Astrocyte (in vitro differentiated cells and primary cell): ENCODE measurements around the gene POU6F2. TPM values are rescaled to one million over a fixed set of nuclear protein-coding genes. Genes with fewer than 3 reads are reported as not detected.

ENCODE experiments used
- DNase-seq: peaks from one replicate; pipeline ENCODE4 v3.0.0-alpha.2; 2010; ENCODE audit warnings: low read depth
- FAIRE-seq: peaks from 2 replicates; lab custom pipeline; 2011; peaks lifted over from hg19 to GRCh38; lab: Jason Lieb, UNC
- H2AFZ ChIP-seq: 2 replicates; pipeline ENCODE4 v1.6.0; 2012; ENCODE audit warnings: low read depth, low read length, inconsistent platforms
- H3K27ac ChIP-seq: 2 replicates; pipeline ENCODE4 v1.5.1; 2011; ENCODE audit warnings: low read depth, low read length, inconsistent platforms
- H3K27me3 ChIP-seq: 2 replicates; pipeline ENCODE4 v1.6.0; 2011; ENCODE audit warnings: low read length, inconsistent platforms; ENCODE audit not compliant: insufficient read depth
- H3K36me3 ChIP-seq: 2 replicates; pipeline ENCODE4 v1.5.1; 2011; ENCODE audit warnings: low read length, inconsistent platforms; ENCODE audit not compliant: insufficient read depth
- H3K4me1 ChIP-seq: 2 replicates; pipeline ENCODE4 v1.5.1; 2011; ENCODE audit warnings: low read length, inconsistent platforms; ENCODE audit not compliant: insufficient read depth
- H3K4me2 ChIP-seq: 2 replicates; pipeline ENCODE4 v1.6.0; 2012; ENCODE audit warnings: low read length, inconsistent platforms
- H3K4me3 ChIP-seq: 2 replicates; pipeline ENCODE4 v1.5.1; 2011; ENCODE audit warnings: low read depth, mild to moderate bottlenecking, low read length, inconsistent platforms; ENCODE audit not compliant: insufficient read depth
- H3K79me2 ChIP-seq: 2 replicates; pipeline ENCODE4 v1.6.0; 2012; ENCODE audit warnings: mild to moderate bottlenecking, low read length, inconsistent platforms; ENCODE audit not compliant: insufficient read depth
- H3K9ac ChIP-seq: 2 replicates; pipeline ENCODE4 v1.6.0; 2012; ENCODE audit warnings: mild to moderate bottlenecking, low read length, inconsistent platforms
- H3K9me3 ChIP-seq: 2 replicates; pipeline ENCODE4 v1.5.1; 2012; ENCODE audit warnings: low read depth, mild to moderate bottlenecking, low read length, inconsistent platforms; ENCODE audit not compliant: insufficient read depth
- H4K20me1 ChIP-seq: 2 replicates; pipeline ENCODE4 v1.6.0; 2012; ENCODE audit warnings: low read length, inconsistent platforms; ENCODE audit not compliant: insufficient read depth
- H3K27ac Mint-ChIP-seq: one replicate; pipeline ENCODE4 v1.8.0; 2021; ENCODE audit warnings: mild to moderate bottlenecking, mixed read lengths; ENCODE audit not compliant: unreplicated experiment
- H3K27me3 Mint-ChIP-seq: one replicate; pipeline ENCODE4 v1.8.0; 2021; ENCODE audit warnings: low read depth, mixed read lengths; ENCODE audit not compliant: unreplicated experiment
- H3K36me3 Mint-ChIP-seq: one replicate; pipeline ENCODE4 v1.8.0; 2021; ENCODE audit warnings: low read depth, mixed read lengths; ENCODE audit not compliant: unreplicated experiment
- H3K4me1 Mint-ChIP-seq: one replicate; pipeline ENCODE4 v1.8.0; 2021; ENCODE audit warnings: low read depth, mixed read lengths; ENCODE audit not compliant: unreplicated experiment
- H3K4me3 Mint-ChIP-seq: one replicate; pipeline ENCODE4 v1.8.0; 2021; ENCODE audit warnings: mild to moderate bottlenecking, moderate library complexity, mixed read lengths; ENCODE audit not compliant: unreplicated experiment
- H3K9me3 Mint-ChIP-seq: one replicate; pipeline ENCODE4 v1.8.0; 2021; ENCODE audit warnings: mild to moderate bottlenecking, mixed read lengths; ENCODE audit not compliant: unreplicated experiment
- CTCF ChIP-seq: IDR thresholded peaks from 2 replicates; pipeline ENCODE4 v1.5.1; 2011; ENCODE audit warnings: low read depth, mild to moderate bottlenecking, inconsistent platforms, low read length, moderate library complexity; ENCODE audit not compliant: insufficient read depth
- EZH2 ChIP-seq: IDR thresholded peaks from 2 replicates; pipeline ENCODE4 v1.6.1; 2012; ENCODE audit warnings: mild to moderate bottlenecking, low read length, inconsistent platforms; ENCODE audit not compliant: insufficient read depth
- total RNA-seq: library from RNA; stranded (reverse); gene quantifications from 2 replicates; pipeline ENCODE4 v1.2.1, GENCODE V29; 2021

The POU6F2 gene
- total RNA-seq, 1 donor from 2014 or later = 0.45 TPM

GRCh38 chr7:39339591-39339990 is 361.9 kb downstream of the POU6F2 start:
- Mint-ChIP-seq H3K27ac (no peak overlapping the region), H3K4me3 (no peak overlapping the region), H3K27me3 (peaks cover 2% of the 10 kb centered on the region), H3K4me1 (peaks cover 17% of the 10 kb centered on the region), H3K36me3 (no peaks in the 10 kb centered on the region), H3K9me3 (no peaks in the 10 kb centered on the region)
- Histone ChIP-seq H3K79me2 (no peaks in the 10 kb centered on the region), H3K36me3 (no peaks in the 10 kb centered on the region), H3K4me2 (no peak overlapping the region), H2AFZ (no peak overlapping the region), H4K20me1 (no peaks in the 10 kb centered on the region), H3K27ac (no peak overlapping the region), H3K9ac (no peak overlapping the region), H3K4me3 (no peak overlapping the region), H3K9me3 (no peaks in the 10 kb centered on the region), H3K27me3 (no peaks in the 10 kb centered on the region), H3K4me1 (peaks cover 8% of the 10 kb centered on the region)
- no peak for FAIRE-seq
- no peak for DNase-seq
- TF ChIP-seq CTCF (no peak), EZH2 (no peak)

- no peaks in the 10 kb centered on the region for H3K79me2 ChIP-seq
- no peaks in the 10 kb centered on the region for H3K27me3 ChIP-seq
- no peak overlapping the region for H3K27ac Mint-ChIP-seq
- peaks cover 16% of the 10 kb centered on the region for H3K4me1 Mint-ChIP-seq
- no peak overlapping the region for H3K4me3 Mint-ChIP-seq
- peaks cover 3% of the 10 kb centered on the region for H3K4me1 ChIP-seq
- no peaks in the 10 kb centered on the region for H3K9me3 Mint-ChIP-seq
- no peaks in the 10 kb centered on the region for H4K20me1 ChIP-seq
- no peaks in the 10 kb centered on the region for H3K36me3 ChIP-seq
- DNase-seq (no peak), FAIRE-seq (no peak)
- H3K36me3 Mint-ChIP-seq = no peaks in the 10 kb centered on the region
- no peak overlapping the region for H2AFZ ChIP-seq
- no peak overlapping the region for H3K27ac ChIP-seq
- H3K4me3 ChIP-seq = no peak overlapping the region
- TF ChIP-seq EZH2 (no peak), CTCF (no peak)
- H3K9ac ChIP-seq = no peak overlapping the region
- no peaks in the 10 kb centered on the region for H3K9me3 ChIP-seq
- H3K27me3 Mint-ChIP-seq = peaks cover 3% of the 10 kb centered on the region
- H3K4me2 ChIP-seq = no peak overlapping the region
Measured at GRCh38 chr7:39341083-39341482, 363.4 kb downstream of the POU6F2 start.

DNA sequence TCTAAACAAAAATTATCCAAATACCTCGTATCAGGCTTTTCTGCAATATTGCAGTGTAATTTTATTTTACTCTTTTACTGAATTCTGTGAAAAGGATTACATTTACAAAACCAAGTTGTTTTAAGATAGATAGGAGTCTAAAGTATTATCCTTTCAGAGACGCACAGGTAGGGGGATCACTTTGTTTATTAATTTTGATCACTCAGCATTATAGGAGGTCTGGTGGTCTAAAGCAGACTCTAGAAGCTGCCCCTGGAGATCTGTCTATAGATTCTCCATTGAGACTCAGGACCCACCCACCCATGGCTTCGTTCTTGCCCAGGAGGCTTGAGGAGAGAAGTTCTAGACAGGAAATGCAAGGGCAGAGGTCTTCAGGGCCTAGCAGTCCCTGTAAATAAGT is 365.1 kb downstream of the POU6F2 start:
- H3K9me3 ChIP-seq = no peaks in the 10 kb centered on the region

More for the DNA sequence above, 365.1 kb downstream of the POU6F2 start:
- no peak overlapping the region for H3K27ac ChIP-seq
- DNase-seq (no peak), FAIRE-seq (no peak)
- peaks cover 3% of the 10 kb centered on the region for H3K27me3 Mint-ChIP-seq
- no peaks in the 10 kb centered on the region for H3K79me2 ChIP-seq
- no peaks in the 10 kb centered on the region for H4K20me1 ChIP-seq
- no peak overlapping the region for H3K9ac ChIP-seq
- no peaks in the 10 kb centered on the region for H3K36me3 ChIP-seq
- H3K27me3 ChIP-seq = no peaks in the 10 kb centered on the region
- TF ChIP-seq EZH2 = no peak
- TF ChIP-seq CTCF = no peak
- H3K4me3 ChIP-seq = no peak overlapping the region
- no peak overlapping the region for H3K27ac Mint-ChIP-seq
- no peak overlapping the region for H3K4me2 ChIP-seq
- H3K9me3 Mint-ChIP-seq = no peaks in the 10 kb centered on the region
- H3K36me3 Mint-ChIP-seq = no peaks in the 10 kb centered on the region
- no peak overlapping the region for H3K4me3 Mint-ChIP-seq
- peaks cover 8% of the 10 kb centered on the region for H3K4me1 Mint-ChIP-seq
- H3K4me1 ChIP-seq = no peaks in the 10 kb centered on the region
- no peak overlapping the region for H2AFZ ChIP-seq
